ENCODE measurements around the gene PLIN3. TPM values are rescaled to one million over a fixed set of nuclear protein-coding genes. Genes with fewer than 3 reads are reported as not detected.
A peak's percentile ranks its signal among the peaks of the same experiment; 100 is the strongest.

PLIN3 gene
- total and polyA plus RNA-seq, 9 of the 15 experiments (the other 6 are each of a cell fraction or from before 2014, with no cell fraction given) = 7.5 to 75.6 (median 43.1) TPM

- TF ChIP-seq U2AF2 (optimal IDR thresholded peaks at IDR 0.05; ENCODE audit: low read depth, low read length) (no peak), PRMT5 (CRISPR knock-in tag; IDR thresholded peaks at IDR 0.05) (no peak), ZNF445 (CRISPR knock-in tag; IDR thresholded peaks at IDR 0.05; ENCODE audit: low read depth) (no peak), FOXK1 (CRISPR knock-in tag; IDR thresholded peaks at IDR 0.05; ENCODE audit: borderline replicate concordance) (no peak), SMARCC2 (IDR thresholded peaks at IDR 0.05; ENCODE audit: low read depth) (no peak), TRIM25 (IDR thresholded peaks at IDR 0.05; ENCODE audit: borderline replicate concordance) (no peak), ZNF232 (CRISPR knock-in tag; IDR thresholded peaks at IDR 0.05) (no peak), WHSC1 (IDR thresholded peaks at IDR 0.05; ENCODE audit: low read length) (no peak), SLC30A9 (CRISPR knock-in tag; IDR thresholded peaks at IDR 0.05) (no peak), HDAC2 (IDR thresholded peaks at IDR 0.05) (no peak), ZNF785 (CRISPR knock-in tag; IDR thresholded peaks at IDR 0.05) (no peak), BHLHE40 (IDR thresholded peaks at IDR 0.05; ENCODE audit: low read length) (peak; percentile 52), ELF1 (tag; IDR thresholded peaks at IDR 0.05) (peak; percentile 71; the same call in 1 of the 2 replicates), RAD21 (CRISPR knock-in tag; conservative IDR thresholded peaks at IDR 0.05 in 1 of 2, IDR thresholded peaks at IDR 0.05 in 1 of 2) (peak; percentile 90 to 92), E4F1 (CRISPR knock-in tag; IDR thresholded peaks at IDR 0.05; ENCODE audit: borderline replicate concordance) (no peak), ZNF274 (IDR thresholded peaks at IDR 0.05; ENCODE audit: borderline replicate concordance, low read depth, low read length) (no peak), SFPQ (IDR thresholded peaks at IDR 0.05; ENCODE audit: low read depth, low read length) (no peak), MYNN (IDR thresholded peaks at IDR 0.05) (no peak), MYNN (CRISPR knock-in tag; IDR thresholded peaks at IDR 0.05) (no peak), RHOXF2B (CRISPR knock-in tag; conservative IDR thresholded peaks at IDR 0.05) (no peak)
- TF ChIP-seq, protein P1, sequence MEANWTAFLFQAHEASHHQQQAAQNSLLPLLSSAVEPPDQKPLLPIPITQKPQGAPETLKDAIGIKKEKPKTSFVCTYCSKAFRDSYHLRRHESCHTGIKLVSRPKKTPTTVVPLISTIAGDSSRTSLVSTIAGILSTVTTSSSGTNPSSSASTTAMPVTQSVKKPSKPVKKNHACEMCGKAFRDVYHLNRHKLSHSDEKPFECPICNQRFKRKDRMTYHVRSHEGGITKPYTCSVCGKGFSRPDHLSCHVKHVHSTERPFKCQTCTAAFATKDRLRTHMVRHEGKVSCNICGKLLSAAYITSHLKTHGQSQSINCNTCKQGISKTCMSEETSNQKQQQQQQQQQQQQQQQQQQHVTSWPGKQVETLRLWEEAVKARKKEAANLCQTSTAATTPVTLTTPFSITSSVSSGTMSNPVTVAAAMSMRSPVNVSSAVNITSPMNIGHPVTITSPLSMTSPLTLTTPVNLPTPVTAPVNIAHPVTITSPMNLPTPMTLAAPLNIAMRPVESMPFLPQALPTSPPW (CRISPR knock-in tag; IDR thresholded peaks at IDR 0.05) = peak; percentile 87
Measured at GRCh38 chr19:4791183-4792018, 76.1 kb downstream of the PLIN3 start, which contains the start of gene FEM1A (continued).

Measured in K562 (cell line).